Measurements from ENCODE around the gene MAEA. TPM values are rescaled to one million over a fixed set of nuclear protein-coding genes. Genes with fewer than 3 reads are reported as not detected.

Gene MAEA
- polyA plus RNA-seq, 1 experiment: 94.4 TPM

GRCh38 chr4:1385373-1386340 lies 96.0 kb downstream of the MAEA start:
- Histone ChIP-seq H3K27me3 (ENCODE audit: control insufficient read depth, insufficient read depth, low read length) (no peaks in the 10 kb centered on the region), H3K36me3 (ENCODE audit: control insufficient read depth, insufficient read depth, low read length) (peaks cover 4% of the 10 kb centered on the region; the same call in 1 of the 2 replicates), H3K4me3 (ENCODE audit: low read depth, low read length) (no peak overlapping the region)
- POLR2A ChIA-PET: no interaction called here
- no peak for DNase-seq (ENCODE audit: low read depth)
- CTCF ChIA-PET: no interaction called here
- TF ChIP-seq CTCF (IDR thresholded peaks at IDR 0.05; ENCODE audit: insufficient read depth, low read depth, low read length): no peak

Other genes with a start within 250 kb of the MAEA start
- gene RNF212, start 176.3 kb upstream of the MAEA start, polyA plus RNA-seq (2011; rRNA removed): 2.9 TPM in 2 replicates
- gene SPON2, start 117.3 kb upstream of the MAEA start, polyA plus RNA-seq (2011; rRNA removed): 8.8 and 11.6 TPM in 2 replicates
- 58.5 and 106 TPM in 2 replicates for gene CTBP1, start 40.8 kb upstream of the MAEA start, polyA plus RNA-seq (2011; rRNA removed)
- gene UVSSA, start 57.3 kb downstream of the MAEA start, polyA plus RNA-seq (2011; rRNA removed): 4.1 and 5.8 TPM in 2 replicates
- gene NKX1-1, start 116.6 kb downstream of the MAEA start, polyA plus RNA-seq (2011; rRNA removed): not detected in 2 replicates

Measured in BJ (cell line).